Muscle layer of colon (tissue), 2 donors: ENCODE measurements around the gene CDHR5.

ENCODE experiments used
- H3K27ac ChIP-seq: one replicate; pipeline ENCODE4 v1.7.0; 2013; ENCODE audit warnings: low read depth, mild to moderate bottlenecking, low read length, moderate library complexity
- H3K27me3 ChIP-seq, 2 donors: one replicate each; pipeline ENCODE4 v1.7.0; 2013; ENCODE audit warnings: low read length in 2 of 2, mild to moderate bottlenecking in 2 of 2; ENCODE audit not compliant: insufficient read depth in 2 of 2, control insufficient read depth in 1 of 2
- H3K36me3 ChIP-seq: one replicate; pipeline ENCODE4 v1.7.0; 2013; ENCODE audit warnings: mild to moderate bottlenecking, low read length; ENCODE audit not compliant: insufficient read depth
- H3K4me1 ChIP-seq: one replicate; pipeline ENCODE4 v1.7.0; 2013; ENCODE audit warnings: mild to moderate bottlenecking, low read length; ENCODE audit not compliant: insufficient read depth
- H3K4me3 ChIP-seq, 2 donors: one replicate each; pipeline ENCODE4 v1.7.0; 2013; ENCODE audit warnings: low read length in 2 of 2, low read depth in 1 of 2, mild to moderate bottlenecking in 1 of 2, moderate library complexity in 1 of 2
- H3K9ac ChIP-seq: one replicate; pipeline ENCODE4 v1.7.0; 2013; ENCODE audit warnings: low read length
- H3K9me3 ChIP-seq: one replicate; pipeline ENCODE4 v1.7.0; 2013; ENCODE audit warnings: mild to moderate bottlenecking, low read length
- donor health status: abdominal sarcoma.
- donor health status: Adenocarcinoma of cecum.

The CDHR5 gene

DNA sequence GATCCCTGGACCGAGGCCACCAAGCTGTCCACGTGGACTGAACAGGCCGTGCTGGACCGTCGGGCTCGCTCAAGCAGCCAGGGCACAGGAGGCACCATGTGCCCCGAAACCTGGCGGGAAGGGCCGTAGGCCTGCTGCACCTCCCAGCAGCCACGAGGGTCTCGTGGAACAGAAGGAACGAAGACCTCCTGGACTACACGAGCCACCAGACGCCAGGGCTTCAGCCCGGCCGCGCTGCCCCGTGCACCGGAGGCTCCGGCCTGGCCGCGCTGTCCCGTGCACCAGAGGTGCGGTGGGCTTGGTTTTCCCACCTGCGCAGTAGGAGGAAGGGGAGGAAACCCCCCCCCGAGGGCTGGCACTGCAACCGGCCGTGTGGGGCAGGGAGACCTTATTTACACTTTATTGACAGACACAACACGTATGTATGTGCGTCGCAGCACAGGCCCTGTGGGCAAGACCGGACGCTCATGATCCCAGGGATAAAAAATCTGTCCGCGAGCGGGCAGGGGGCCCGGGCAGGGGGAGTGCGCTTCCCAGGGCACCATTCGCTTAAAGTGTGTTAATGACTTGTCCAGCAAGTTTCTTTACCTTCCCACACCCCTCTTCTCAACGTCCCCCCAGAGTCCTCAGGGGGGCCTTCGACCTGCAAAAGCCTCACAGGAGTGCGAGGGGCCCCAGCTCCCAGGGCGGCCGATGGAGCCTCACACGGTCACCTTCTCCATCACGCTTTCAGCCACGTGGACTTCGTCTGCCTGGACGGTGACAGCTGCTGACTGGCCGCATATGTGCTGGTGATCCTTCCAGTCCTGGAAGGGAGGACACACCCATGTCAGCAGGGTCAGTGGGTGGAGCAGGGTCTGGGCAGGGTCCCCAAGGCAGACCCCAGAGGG, 19.3 kb upstream of the CDHR5 start:
- no peaks in the 10 kb centered on the region for H3K9me3 ChIP-seq
- H3K4me1 ChIP-seq = no peaks in the 10 kb centered on the region
- peaks cover 9% of the 10 kb centered on the region for H3K36me3 ChIP-seq
- H3K4me3 ChIP-seq = no peak overlapping the region
- H3K27me3 ChIP-seq = peaks cover 0 to 2% of the 10 kb centered on the region in 2 donors
- no peak overlapping the region for H3K9ac ChIP-seq
- H3K27ac ChIP-seq = no peak overlapping the region

DNA sequence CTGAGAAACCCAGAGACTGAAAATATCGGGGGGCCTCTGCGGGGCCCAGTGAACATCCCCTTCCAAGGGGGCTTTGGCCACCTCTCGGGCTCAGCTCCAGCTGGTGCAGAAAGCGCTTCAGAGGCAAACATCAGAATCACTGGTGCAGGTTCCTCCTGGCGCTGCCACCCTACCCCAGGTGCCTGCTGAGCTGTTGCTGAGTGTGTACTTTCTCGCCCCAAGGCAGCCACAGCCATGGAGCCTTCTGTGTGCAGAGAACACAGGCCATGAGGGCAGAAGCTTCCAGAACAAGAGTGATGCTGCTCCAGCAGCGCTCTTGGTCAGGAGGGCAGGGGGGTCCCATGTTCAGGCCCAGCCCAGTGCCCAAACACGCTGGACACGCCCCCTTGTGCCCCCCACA, 18.6 kb upstream of the CDHR5 start:
- Histone ChIP-seq H3K9me3 (no peaks in the 10 kb centered on the region), H3K4me3 (no peak overlapping the region), H3K9ac (no peak overlapping the region), H3K36me3 (peaks cover 8% of the 10 kb centered on the region), H3K4me1 (no peaks in the 10 kb centered on the region), H3K27me3 (peaks cover 3 to 10% of the 10 kb centered on the region in 2 donors), H3K27ac (no peak overlapping the region)

DNA sequence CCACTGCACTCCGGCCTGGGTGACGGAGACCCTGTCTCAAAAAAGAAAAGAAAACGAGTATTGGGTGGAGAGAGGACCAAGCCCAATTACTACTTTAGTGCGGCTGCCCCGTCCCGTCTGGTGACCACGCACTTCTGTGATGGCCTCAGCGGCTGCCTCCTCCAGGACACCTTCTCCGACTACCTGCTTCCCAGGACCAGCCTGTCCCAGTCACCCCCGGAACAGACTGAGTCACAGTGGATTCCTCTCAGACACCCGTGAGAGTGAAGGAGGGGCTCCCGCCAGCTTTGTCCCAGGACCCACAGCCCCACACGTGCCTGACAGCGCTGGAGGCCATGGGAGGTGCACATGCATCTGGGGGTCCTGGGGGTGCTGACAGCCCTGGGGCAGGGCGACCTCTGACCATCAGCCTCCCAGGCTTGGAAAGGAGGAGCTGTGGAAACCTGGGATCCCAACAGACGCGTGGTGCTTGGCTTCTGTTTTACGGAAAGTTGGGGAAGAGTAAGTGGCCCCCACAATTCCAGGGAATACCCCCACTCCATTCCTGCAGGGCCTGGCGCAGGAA, 17.1 kb upstream of the CDHR5 start:
- no peak overlapping the region for H3K9ac ChIP-seq
- no peaks in the 10 kb centered on the region for H3K9me3 ChIP-seq
- no peak overlapping the region for H3K4me3 ChIP-seq
- H3K36me3 ChIP-seq = peaks cover 8% of the 10 kb centered on the region
- no peak overlapping the region for H3K27ac ChIP-seq
- H3K27me3 ChIP-seq = peaks cover 12 to 22% of the 10 kb centered on the region in 2 donors
- no peaks in the 10 kb centered on the region for H3K4me1 ChIP-seq

DNA sequence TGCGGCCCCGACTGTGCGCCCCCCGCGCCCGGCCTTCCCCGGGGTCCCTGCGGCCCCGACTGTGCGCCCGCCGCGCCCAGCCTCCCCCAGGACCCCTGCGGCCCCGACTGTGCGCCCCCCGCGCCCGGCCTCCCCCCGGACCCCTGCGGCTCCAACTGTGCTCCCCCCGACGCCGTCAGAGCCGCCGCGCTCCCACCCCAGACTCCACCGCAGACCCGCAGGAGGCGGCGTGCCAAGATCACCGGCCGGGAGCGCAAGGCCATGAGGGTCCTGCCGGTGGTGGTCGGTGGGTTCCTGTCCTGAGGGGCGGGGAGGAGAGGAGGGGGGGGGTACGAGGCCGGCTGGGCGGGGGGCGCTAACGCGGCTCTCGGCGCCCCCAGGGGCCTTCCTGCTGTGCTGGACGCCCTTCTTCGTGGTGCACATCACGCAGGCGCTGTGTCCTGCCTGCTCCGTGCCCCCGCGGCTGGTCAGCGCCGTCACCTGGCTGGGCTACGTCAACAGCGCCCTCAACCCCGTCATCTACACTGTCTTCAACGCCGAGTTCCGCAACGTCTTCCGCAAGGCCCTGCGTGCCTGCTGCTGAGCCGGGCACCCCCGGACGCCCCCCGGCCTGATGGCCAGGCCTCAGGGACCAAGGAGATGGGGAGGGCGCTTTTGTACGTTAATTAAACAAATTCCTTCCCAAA, 15.4 kb upstream of the CDHR5 start:
- no peak overlapping the region for H3K27ac ChIP-seq
- peaks cover 8% of the 10 kb centered on the region for H3K36me3 ChIP-seq
- H3K4me3 ChIP-seq = no peak overlapping the region
- no peaks in the 10 kb centered on the region for H3K4me1 ChIP-seq
- no peaks in the 10 kb centered on the region for H3K9me3 ChIP-seq
- peaks cover 12 to 31% of the 10 kb centered on the region in 2 donors for H3K27me3 ChIP-seq
- H3K9ac ChIP-seq = no peak overlapping the region

DNA sequence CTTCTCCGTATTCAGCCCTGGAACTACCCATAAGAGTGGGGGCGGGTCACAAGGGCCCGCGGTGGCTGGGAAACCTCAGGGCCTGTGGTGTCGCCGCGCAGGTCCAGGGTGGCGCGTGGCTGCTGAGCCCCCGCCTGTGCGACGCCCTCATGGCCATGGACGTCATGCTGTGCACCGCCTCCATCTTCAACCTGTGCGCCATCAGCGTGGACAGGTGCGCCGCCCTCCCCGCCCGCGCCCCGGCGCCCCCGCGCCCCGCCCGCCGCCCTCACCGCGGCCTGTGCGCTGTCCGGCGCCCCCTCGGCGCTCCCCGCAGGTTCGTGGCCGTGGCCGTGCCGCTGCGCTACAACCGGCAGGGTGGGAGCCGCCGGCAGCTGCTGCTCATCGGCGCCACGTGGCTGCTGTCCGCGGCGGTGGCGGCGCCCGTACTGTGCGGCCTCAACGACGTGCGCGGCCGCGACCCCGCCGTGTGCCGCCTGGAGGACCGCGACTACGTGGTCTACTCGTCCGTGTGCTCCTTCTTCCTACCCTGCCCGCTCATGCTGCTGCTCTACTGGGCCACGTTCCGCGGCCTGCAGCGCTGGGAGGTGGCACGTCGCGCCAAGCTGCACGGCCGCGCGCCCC, 14.7 kb upstream of the CDHR5 start:
- Histone ChIP-seq H3K27me3 (peaks cover 12 to 31% of the 10 kb centered on the region in 2 donors), H3K4me1 (no peaks in the 10 kb centered on the region)

DNA sequence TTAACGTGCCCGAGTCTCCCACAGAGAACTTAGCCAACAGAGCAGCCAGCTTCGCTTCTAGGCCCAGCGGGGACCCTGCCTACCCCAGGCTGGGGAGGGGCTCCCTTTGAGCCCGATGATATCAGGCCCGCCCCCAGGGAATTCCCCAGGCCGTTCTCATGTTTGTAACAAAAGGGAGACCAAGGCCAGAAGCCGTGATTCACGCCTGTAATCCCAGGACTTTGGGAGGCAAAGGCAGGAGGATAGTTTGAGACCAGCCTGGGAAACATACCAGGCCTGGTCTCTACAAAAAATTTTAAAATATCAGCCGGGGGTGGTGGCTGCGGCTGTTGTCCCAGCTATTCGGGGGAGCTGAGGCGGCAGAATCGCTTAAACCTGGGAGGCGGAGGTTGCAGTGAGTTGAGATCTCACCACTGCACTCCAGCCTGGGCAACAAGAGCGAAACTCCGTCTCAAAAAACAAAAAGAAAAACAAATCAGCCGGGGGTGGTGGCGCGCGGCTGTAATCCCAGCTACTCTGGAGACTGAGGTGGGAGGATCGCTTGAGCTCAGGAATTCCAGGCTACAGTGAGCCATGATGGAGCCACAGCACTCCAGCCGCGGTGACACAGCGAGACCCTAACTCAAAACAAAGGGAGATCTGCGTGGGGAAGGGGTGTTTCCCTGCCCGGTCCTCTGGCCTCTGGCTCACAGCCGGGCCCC, 14.0 kb upstream of the CDHR5 start:
- H3K4me3 ChIP-seq = no peak overlapping the region
- H3K27me3 ChIP-seq = peaks cover 12 to 31% of the 10 kb centered on the region in 2 donors
- peaks cover 8% of the 10 kb centered on the region for H3K36me3 ChIP-seq
- H3K9me3 ChIP-seq = no peaks in the 10 kb centered on the region
- H3K9ac ChIP-seq = no peak overlapping the region
- H3K27ac ChIP-seq = no peak overlapping the region
- no peaks in the 10 kb centered on the region for H3K4me1 ChIP-seq

More for the DNA sequence above, 14.7 kb upstream of the CDHR5 start:
- H3K9me3 ChIP-seq = no peaks in the 10 kb centered on the region
- H3K27ac ChIP-seq = no peak overlapping the region
- H3K4me3 ChIP-seq = no peak overlapping the region
- peaks cover 8% of the 10 kb centered on the region for H3K36me3 ChIP-seq
- H3K9ac ChIP-seq = no peak overlapping the region

DNA sequence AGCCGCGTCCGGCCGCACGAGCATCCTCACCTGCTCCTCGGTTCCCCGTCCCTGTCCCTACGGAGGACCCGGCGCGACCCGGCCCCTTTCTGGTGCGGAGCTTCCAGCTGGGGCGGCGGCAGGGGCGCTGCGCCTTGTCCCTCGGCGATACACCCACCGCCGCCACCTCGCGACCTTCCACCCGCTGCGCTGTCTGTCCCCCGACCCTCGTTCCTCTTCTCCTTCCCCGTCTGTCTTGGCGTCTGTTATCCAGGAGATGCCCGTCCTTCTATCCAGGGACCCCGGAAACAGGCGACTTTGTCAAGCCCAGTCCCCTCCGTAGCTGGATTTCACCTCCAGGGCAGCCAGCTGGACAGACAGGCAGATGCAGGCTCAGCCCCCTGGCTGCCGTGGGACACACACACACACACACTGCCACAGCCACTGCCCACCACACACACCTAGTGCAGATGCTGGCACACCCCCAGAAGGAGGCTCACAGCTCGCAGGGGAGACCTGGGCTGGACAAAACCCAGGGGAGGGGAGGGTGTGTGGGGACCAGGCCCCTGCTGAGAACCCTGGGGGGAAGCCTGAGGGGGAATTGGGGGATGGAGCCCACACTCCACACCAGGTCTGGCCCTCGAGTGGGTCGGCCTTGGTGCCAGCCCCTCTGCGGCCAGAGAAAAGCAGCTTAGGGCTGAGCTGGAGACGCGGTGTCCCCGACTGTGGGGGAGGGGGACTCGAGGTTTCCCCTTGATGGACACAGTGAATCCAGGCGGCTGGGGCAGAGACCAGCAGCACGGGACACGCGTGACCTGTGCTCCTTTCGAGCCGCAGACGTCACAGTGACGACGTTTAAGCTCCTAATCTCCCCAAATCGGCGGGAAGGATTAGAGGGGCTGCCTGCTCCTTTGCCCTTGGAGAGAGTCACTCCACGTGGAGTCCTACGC, 13.1 kb upstream of the CDHR5 start:
- Histone ChIP-seq H3K27me3 (peaks cover 12 to 31% of the 10 kb centered on the region in 2 donors), H3K9ac (no peak overlapping the region), H3K4me1 (no peaks in the 10 kb centered on the region), H3K36me3 (peaks cover 8% of the 10 kb centered on the region), H3K9me3 (no peaks in the 10 kb centered on the region), H3K4me3 (no peak overlapping the region), H3K27ac (no peak overlapping the region)

DNA sequence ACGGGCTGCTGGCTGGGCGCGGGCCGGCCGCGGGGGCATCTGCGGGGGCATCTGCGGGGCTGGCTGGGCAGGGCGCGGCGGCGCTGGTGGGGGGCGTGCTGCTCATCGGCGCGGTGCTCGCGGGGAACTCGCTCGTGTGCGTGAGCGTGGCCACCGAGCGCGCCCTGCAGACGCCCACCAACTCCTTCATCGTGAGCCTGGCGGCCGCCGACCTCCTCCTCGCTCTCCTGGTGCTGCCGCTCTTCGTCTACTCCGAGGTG, 12.5 kb upstream of the CDHR5 start:
- Histone ChIP-seq H3K36me3 (peaks cover 7% of the 10 kb centered on the region), H3K27ac (no peak overlapping the region), H3K9ac (no peak overlapping the region), H3K4me1 (no peaks in the 10 kb centered on the region), H3K9me3 (no peaks in the 10 kb centered on the region), H3K4me3 (no peak overlapping the region), H3K27me3 (peaks cover 12 to 31% of the 10 kb centered on the region in 2 donors)

DNA sequence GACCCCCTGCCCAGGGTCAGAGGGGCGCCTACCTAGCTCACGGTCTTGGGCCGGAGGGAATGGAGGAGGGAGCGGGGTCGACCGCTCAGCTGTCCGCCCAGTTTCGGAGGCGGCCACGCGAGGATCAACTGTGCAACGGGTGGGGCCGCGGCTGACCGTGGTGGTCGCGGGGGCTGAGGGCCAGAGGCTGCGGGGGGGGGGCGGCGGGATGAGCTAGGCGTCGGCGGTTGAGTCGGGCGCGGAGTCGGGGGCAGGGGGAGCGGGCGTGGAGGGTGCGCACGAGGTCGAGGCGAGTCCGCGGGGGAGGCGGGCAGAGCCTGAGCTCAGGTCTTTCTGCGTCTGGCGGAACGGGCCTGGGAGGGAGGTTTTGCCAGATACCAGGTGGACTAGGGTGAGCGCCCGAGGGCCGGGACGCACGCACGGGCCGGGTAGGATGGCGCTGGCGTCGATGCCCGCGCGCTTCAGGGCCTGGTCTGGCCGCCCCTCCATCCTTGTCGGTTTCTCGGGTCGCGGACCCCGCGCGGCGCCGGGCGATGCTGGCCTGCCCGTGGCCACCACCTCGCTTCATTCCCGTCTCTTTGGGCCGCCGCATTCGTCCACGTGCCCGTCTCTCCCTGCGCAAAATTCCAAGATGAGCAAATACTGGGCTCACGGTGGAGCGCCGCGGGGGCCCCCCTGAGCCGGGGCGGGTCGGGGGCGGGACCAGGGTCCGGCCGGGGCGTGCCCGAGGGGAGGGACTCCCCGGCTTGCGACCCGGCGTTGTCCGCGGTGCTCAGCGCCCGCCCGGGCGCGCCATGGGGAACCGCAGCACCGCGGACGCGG, 12.0 kb upstream of the CDHR5 start, which contains the start of gene DRD4:
Gene DRD4 (plus strand): TSS at position 759 of the 822 bp plus-strand sequence. CDS start 36 bp downstream, at position 795.
- no peak within 1 kb of the TSS for H3K27ac ChIP-seq
- no peak within 1 kb of the TSS for H3K9ac ChIP-seq
- H3K9me3 ChIP-seq = no peaks in the 10 kb centered on the region
- H3K36me3 ChIP-seq = peaks cover 2% of the 10 kb centered on the region
- no peaks in the 10 kb centered on the region for H3K4me1 ChIP-seq
- H3K4me3 ChIP-seq = no peak within 1 kb of the TSS
- peaks cover 12 to 31% of the 10 kb centered on the region in 2 donors for H3K27me3 ChIP-seq
